ENCODE data around the gene TOX2. TPM values are rescaled to one million over a fixed set of nuclear protein-coding genes. Genes with fewer than 3 reads are reported as not detected.

TOX2 gene
- total RNA-seq, 2 donors from 2014 or later, result 1.1 to 3.5 TPM

DNA sequence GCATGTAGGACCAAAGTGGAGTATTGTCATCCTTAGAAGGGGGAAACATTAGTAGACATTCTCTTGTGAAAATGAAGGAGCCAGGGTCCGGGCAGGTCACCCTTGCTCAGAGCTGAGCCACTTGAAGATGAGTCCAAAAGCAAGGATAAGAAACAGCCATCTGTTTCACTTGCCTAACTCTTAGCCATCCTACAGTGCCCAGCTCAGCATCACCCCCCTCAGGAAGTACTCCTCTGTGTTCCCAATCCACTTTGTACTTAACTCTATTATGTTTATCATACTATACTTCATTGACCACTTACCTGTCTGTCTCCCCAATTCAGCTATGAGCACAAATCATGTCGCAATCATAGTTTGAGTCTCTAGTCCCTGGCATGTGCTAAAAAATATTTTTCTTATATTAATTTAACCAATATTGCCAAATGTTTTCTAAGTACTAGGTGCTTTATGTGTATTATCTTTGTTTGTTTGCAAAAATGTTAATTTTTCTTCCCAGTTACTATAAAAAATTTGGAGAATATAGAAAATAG, 8.1 kb upstream of the TOX2 start:
- H3K27me3 Mint-ChIP-seq, result no peaks in the 10 kb centered on the region
- H3K36me3 Mint-ChIP-seq (ENCODE audit: low read depth), result no peaks in the 10 kb centered on the region
- no peak for ATAC-seq (replicated peaks)
- peaks cover 3% of the 10 kb centered on the region for H3K9me3 Mint-ChIP-seq
- H3K4me3 Mint-ChIP-seq, result no peak overlapping the region
- H3K27ac Mint-ChIP-seq, result no peak overlapping the region
- peaks cover 11% of the 10 kb centered on the region for H3K4me1 Mint-ChIP-seq

- no peak overlapping the region for H3K4me3 Mint-ChIP-seq
- ATAC-seq (replicated peaks), result no peak
- H3K4me1 Mint-ChIP-seq, result peaks cover 11% of the 10 kb centered on the region
These were observed 5.4 kb upstream of the TOX2 start for GRCh38 chr20:43909211-43909610.

DNA sequence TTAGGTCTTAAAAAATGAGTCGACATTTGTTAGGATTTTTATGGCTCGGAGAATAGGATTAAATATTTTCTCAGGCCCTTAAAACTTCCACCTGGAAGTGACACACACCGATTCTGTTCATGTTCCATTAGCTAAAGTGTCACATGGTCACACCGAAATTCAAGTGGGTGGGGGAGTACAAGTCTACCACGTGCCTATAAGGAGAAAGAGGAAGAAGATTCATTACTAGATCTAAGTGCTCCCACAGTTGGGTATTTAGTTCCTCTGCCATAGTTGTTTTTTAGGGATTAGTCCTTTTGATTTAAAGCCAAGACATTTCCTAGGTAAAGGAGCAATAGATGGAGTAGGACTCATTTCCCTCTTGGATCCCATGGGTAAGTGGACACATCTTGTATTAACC, 4.9 kb upstream of the TOX2 start:
- no peak for ATAC-seq (replicated peaks)
- H3K36me3 Mint-ChIP-seq (ENCODE audit: low read depth), result no peaks in the 10 kb centered on the region
- H3K4me1 Mint-ChIP-seq, result peaks cover 11% of the 10 kb centered on the region
- H3K9me3 Mint-ChIP-seq, result peaks cover 3% of the 10 kb centered on the region
- H3K27ac Mint-ChIP-seq, result no peak overlapping the region
- no peak overlapping the region for H3K4me3 Mint-ChIP-seq
- H3K27me3 Mint-ChIP-seq, result peaks cover 17% of the 10 kb centered on the region

More at GRCh38 chr20:43909211-43909610, 5.4 kb upstream of the TOX2 start:
- Mint-ChIP-seq H3K27ac (no peak overlapping the region), H3K27me3 (peaks cover 17% of the 10 kb centered on the region), H3K9me3 (peaks cover 3% of the 10 kb centered on the region), H3K36me3 (ENCODE audit: low read depth) (no peaks in the 10 kb centered on the region)

DNA sequence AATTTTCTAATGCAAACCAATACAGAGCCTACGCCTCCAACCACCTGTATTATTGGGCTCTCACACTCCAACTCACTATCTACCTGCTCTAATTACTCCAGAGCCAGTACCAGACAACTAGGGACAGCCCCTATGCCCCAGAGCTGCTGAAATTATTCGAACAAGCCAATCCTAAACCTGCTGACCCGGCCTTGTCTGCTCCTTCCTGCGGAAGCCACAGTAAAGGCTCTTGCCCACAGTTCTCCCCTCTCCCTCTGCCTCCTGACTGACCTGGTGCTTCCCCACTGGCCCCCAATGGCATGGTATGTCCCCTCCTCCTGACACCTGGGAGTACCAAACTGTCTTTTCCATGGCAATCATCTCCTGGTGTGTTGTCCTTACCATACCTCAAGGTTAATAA, 4.1 kb upstream of the TOX2 start:
- peaks cover 16% of the 10 kb centered on the region for H3K4me1 Mint-ChIP-seq
- H3K27ac Mint-ChIP-seq, result no peak overlapping the region
- peaks cover 6% of the 10 kb centered on the region for H3K36me3 Mint-ChIP-seq (ENCODE audit: low read depth)
- peaks cover 3% of the 10 kb centered on the region for H3K9me3 Mint-ChIP-seq
- H3K27me3 Mint-ChIP-seq, result peaks cover 22% of the 10 kb centered on the region
- no peak overlapping the region for H3K4me3 Mint-ChIP-seq
- ATAC-seq (replicated peaks), result peak; percentile 41

DNA sequence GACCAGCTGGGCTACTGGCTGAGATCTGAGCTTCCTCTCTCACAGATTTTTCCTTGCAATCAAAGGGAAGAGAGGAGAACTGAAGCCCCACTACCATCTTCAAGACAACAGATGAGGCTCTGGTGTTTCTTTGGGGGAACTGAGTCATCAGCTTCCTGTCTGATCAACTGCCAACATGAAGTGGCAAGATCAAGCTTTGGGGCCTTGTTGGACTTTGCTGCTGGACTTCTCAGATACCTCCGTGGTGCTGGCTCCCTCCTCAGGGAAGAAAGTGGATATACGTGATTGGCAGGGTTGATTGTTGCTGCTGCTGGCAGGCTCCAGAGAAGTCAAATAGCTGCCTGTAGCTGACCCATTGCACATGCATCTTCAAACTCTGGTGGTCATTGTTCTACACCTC, 3.6 kb upstream of the TOX2 start:
- Mint-ChIP-seq H3K9me3 (peaks cover 3% of the 10 kb centered on the region), H3K4me1 (peaks cover 16% of the 10 kb centered on the region), H3K27me3 (peaks cover 22% of the 10 kb centered on the region), H3K4me3 (no peak overlapping the region), H3K27ac (no peak overlapping the region), H3K36me3 (ENCODE audit: low read depth) (peaks cover 6% of the 10 kb centered on the region)
- ATAC-seq (replicated peaks), result peak; percentile 31

- H3K4me1 Mint-ChIP-seq, result peaks cover 23% of the 10 kb centered on the region
- peaks cover 6% of the 10 kb centered on the region for H3K36me3 Mint-ChIP-seq (ENCODE audit: low read depth)
- no peak overlapping the region for H3K27ac Mint-ChIP-seq
- no peak for ATAC-seq (replicated peaks)
- H3K27me3 Mint-ChIP-seq, result peaks cover 32% of the 10 kb centered on the region
- no peaks in the 10 kb centered on the region for H3K9me3 Mint-ChIP-seq
- H3K4me3 Mint-ChIP-seq, result peak overlapping the region; percentile 47
These were observed 1.2 kb upstream of the TOX2 start for GRCh38 chr20:43913291-43914025.

DNA sequence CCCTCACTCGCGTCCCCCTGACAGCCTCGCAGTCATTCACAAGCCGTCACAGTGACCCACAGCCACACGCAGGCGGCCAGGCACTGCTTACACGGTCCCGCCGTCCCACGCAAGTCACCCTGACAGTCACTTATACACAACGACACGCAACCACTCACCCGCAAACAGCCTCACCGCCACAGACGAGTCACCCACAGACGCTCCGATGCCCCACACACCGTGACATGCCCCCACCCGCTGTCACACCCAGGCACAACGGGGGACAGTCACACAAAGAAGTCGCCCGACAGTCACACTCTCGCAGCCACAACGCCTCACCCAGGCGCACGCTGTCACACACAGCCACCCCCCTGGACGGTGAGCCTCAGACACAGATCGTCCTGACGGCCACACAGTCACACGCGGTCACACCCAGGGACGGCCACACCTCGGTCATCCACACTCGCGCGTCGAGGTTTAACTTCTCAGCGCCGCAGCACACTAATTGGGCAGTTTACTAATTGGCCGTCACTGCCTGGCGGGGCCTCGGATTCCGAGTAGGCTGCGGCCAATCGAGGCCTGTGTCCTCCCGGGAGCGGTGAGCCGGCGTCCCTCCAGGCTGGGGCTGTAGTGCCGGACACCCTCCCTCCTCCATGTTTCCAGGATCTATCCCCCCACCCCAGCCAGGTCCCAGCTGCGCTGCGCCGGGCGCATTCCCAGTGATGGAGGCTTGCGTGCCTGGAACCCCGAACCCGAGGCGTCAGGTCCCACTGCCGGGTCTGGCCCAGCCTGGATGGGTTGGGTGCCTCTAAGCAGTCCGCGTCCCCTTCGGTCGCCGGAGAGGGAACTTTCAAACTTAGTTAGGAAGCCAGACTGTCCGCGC, 790 bp downstream of the TOX2 start:
- Mint-ChIP-seq H3K27me3 (peaks cover 43% of the 10 kb centered on the region), H3K4me1 (peaks cover 21% of the 10 kb centered on the region), H3K4me3 (peak overlapping the region; percentile 80), H3K27ac (peak overlapping the region; percentile 66), H3K36me3 (ENCODE audit: low read depth) (peaks cover 6% of the 10 kb centered on the region), H3K9me3 (peaks cover 4% of the 10 kb centered on the region)
- peak; percentile 59 for ATAC-seq (replicated peaks)

DNA sequence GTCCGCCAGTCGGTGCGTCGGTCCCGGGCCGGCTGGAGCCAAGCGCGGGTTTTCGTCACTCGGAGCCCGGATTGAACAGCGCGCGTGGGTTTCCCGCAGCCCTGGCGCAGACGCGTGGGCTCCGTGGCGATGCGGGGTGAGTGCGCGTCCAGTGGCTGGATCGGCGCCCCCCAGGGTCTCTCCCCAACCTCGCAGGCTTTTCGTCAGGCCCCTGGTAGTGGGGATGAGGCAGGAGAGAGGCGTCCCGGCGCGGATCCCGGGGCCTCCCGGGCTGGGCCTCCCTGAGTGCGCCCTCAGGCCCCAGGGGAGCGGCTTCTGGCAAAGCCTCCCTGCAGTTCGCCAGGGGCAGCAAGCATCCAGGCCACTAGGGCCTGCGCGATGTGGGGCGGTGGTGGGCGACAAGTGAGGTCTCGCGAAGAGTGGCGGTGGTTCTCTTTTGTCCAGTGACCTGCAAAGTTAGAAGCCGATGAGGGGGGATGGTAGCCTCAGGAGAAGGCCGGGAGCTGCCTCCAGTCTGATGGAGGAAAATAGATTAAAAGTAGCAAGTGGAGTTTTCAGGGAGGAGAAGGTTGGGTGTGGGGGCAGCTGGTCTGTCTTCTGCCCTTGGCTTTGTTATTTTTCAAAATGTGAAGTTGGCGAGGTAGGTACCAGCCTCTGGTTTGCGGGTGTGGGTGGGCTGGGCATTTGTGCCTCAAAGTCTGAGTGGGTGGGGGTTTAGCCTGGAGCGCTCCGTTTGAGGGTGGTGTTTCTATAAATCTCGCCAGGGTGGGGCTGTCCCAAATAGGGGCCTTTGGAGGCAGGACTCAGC, 1.6 kb downstream of the TOX2 start:
- no peak overlapping the region for H3K27ac Mint-ChIP-seq
- H3K9me3 Mint-ChIP-seq, result peaks cover 4% of the 10 kb centered on the region
- H3K27me3 Mint-ChIP-seq, result peaks cover 43% of the 10 kb centered on the region
- H3K4me3 Mint-ChIP-seq, result peak overlapping the region; percentile 80
- H3K36me3 Mint-ChIP-seq (ENCODE audit: low read depth), result peaks cover 6% of the 10 kb centered on the region
- peaks cover 13% of the 10 kb centered on the region for H3K4me1 Mint-ChIP-seq
- peak; percentile 42 for ATAC-seq (replicated peaks)

- Mint-ChIP-seq H3K27ac (no peak overlapping the region), H3K36me3 (ENCODE audit: low read depth) (peaks cover 6% of the 10 kb centered on the region), H3K4me3 (peak overlapping the region; percentile 80), H3K4me1 (peaks cover 17% of the 10 kb centered on the region), H3K27me3 (peaks cover 47% of the 10 kb centered on the region), H3K9me3 (peaks cover 4% of the 10 kb centered on the region)
- peak; percentile 10 for ATAC-seq (replicated peaks)
These were observed 2.3 kb downstream of the TOX2 start for GRCh38 chr20:43916881-43917371.

GRCh38 chr20:43917380-43917779, 2.7 kb downstream of the TOX2 start:
- Mint-ChIP-seq H3K4me3 (peak overlapping the region; percentile 80), H3K4me1 (peaks cover 19% of the 10 kb centered on the region), H3K36me3 (ENCODE audit: low read depth) (peaks cover 6% of the 10 kb centered on the region), H3K27ac (no peak overlapping the region), H3K27me3 (peaks cover 50% of the 10 kb centered on the region), H3K9me3 (peaks cover 4% of the 10 kb centered on the region)
- ATAC-seq (replicated peaks), result no peak

GRCh38 chr20:43919686-43920403, 5.2 kb downstream of the TOX2 start:
- Mint-ChIP-seq H3K27me3 (peaks cover 49% of the 10 kb centered on the region), H3K4me3 (no peak overlapping the region), H3K27ac (no peak overlapping the region), H3K9me3 (peaks cover 4% of the 10 kb centered on the region), H3K4me1 (peaks cover 25% of the 10 kb centered on the region), H3K36me3 (ENCODE audit: low read depth) (peaks cover 6% of the 10 kb centered on the region)
- ATAC-seq (replicated peaks), result no peak

DNA sequence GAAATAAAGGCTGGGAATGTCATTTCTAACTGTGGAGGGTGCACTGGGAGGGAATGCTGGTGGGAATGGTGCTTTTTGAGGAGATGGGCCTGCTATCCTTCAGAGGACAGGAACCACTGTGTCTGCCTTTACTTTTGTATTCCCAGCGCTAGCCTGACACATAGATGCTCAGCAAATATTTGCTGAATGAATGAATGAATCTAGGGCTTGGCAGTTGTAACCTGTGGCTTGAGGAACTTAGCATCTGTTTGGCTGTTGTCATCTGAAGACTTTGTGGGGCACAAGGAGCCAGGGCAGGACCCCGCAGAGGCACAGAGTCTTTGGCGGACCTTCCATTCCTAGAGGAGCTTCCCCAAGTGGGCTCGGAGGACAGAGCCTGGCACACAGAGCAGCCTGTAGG, 6.1 kb downstream of the TOX2 start:
- Mint-ChIP-seq H3K36me3 (ENCODE audit: low read depth) (no peaks in the 10 kb centered on the region), H3K27ac (no peak overlapping the region), H3K4me3 (no peak overlapping the region), H3K27me3 (peaks cover 48% of the 10 kb centered on the region), H3K4me1 (peaks cover 29% of the 10 kb centered on the region), H3K9me3 (peaks cover 4% of the 10 kb centered on the region)
- ATAC-seq (replicated peaks), result no peak

- Mint-ChIP-seq H3K9me3 (peaks cover 4% of the 10 kb centered on the region), H3K4me1 (peaks cover 29% of the 10 kb centered on the region), H3K27ac (no peak overlapping the region), H3K4me3 (no peak overlapping the region), H3K36me3 (ENCODE audit: low read depth) (no peaks in the 10 kb centered on the region), H3K27me3 (peaks cover 51% of the 10 kb centered on the region)
- ATAC-seq (replicated peaks), result no peak
These were observed 6.7 kb downstream of the TOX2 start for GRCh38 chr20:43921227-43921780.
